K562 (cell line): ENCODE results near the gene XPO4. TPM values are rescaled to one million over a fixed set of nuclear protein-coding genes. Genes with fewer than 3 reads are reported as not detected.
A peak's percentile ranks its signal among the peaks of the same experiment; 100 is the strongest.

ENCODE experiments used
- CCNT2 ChIP-seq: IDR thresholded peaks from 2 replicates; pipeline ENCODE4 v1.6.1; 2011; ENCODE audit warnings: borderline replicate concordance, low read depth, mild to moderate bottlenecking, moderate library complexity, mixed read lengths, low read length; ENCODE audit not compliant: insufficient read length; ENCODE audit errors: extremely low read depth
- CTCF ChIP-seq, 3 experiments: IDR thresholded peaks in 2 of 3; conservative IDR thresholded peaks in 1 of 3; 2 replicates each; pipeline ENCODE4 v1.5.1; 2011 to 2012; ENCODE audit warnings: low read length in 3 of 3, mild to moderate bottlenecking in 3 of 3, control low read depth in 2 of 3, improper control_type of control experiment in 1 of 3, inconsistent platforms in 1 of 3, low read depth in 1 of 3, mixed read lengths in 1 of 3, moderate library complexity in 1 of 3; ENCODE audit not compliant: insufficient read depth in 2 of 3
- ELF1 ChIP-seq: fragments of 200-800 bp; sonication (Bioruptor generic); IDR thresholded peaks from 2 replicates; pipeline ENCODE4 v1.6.1; 2016; ENCODE audit warnings: missing genetic modification characterization, missing compliant biosample characterization
- ELK3 ChIP-seq: fragments of 450-650 bp; formaldehyde crosslinking; IDR thresholded peaks from 2 replicates; pipeline ENCODE4 v1.4.0; 2020; ENCODE audit warnings: mild to moderate bottlenecking
- EP400 ChIP-seq: fragments of 450-650 bp; IDR thresholded peaks from 2 replicates; pipeline ENCODE4 v1.6.1; 2017; ENCODE audit warnings: antibody characterized with exemption, mild to moderate bottlenecking, moderate library complexity
- ESRRA ChIP-seq: fragments of 450-650 bp; IDR thresholded peaks from 2 replicates; pipeline ENCODE4 v1.6.1; 2014; ENCODE audit warnings: low read depth, mild to moderate bottlenecking, moderate library complexity, borderline replicate concordance
- ETV1 ChIP-seq: fragments of 450-650 bp; conservative IDR thresholded peaks from 2 replicates; pipeline ENCODE4 v1.6.1; 2016; ENCODE audit warnings: missing genetic modification characterization, control low read depth, low read depth, missing compliant biosample characterization
- FOXK1 ChIP-seq: sonication (generic); formaldehyde crosslinking; IDR thresholded peaks from 2 replicates; pipeline ENCODE4 v1.8.0; 2022; ENCODE audit warnings: missing genetic modification reagents, mild to moderate bottlenecking, borderline replicate concordance
- FOXO4 ChIP-seq: fragments of 450-650 bp; formaldehyde crosslinking; IDR thresholded peaks from 2 replicates; pipeline ENCODE4 v1.4.0; 2020; ENCODE audit warnings: mild to moderate bottlenecking, moderate library complexity
- HCFC1 ChIP-seq: IDR thresholded peaks from 2 replicates; pipeline ENCODE4 v1.6.1; 2012; ENCODE audit warnings: low read depth, low read length, improper control_type of control experiment
- MECOM ChIP-seq: fragments of 250-450 bp; sonication (Bioruptor Pico); IDR thresholded peaks from 2 replicates; pipeline ENCODE4 v1.8.0; 2022; ENCODE audit warnings: inconsistent platforms
- NRF1 ChIP-seq, 2 experiments: fragments of 450-650 bp; IDR thresholded peaks in 1 of 2; conservative IDR thresholded peaks in 1 of 2; 2 replicates each; pipeline ENCODE4 v1.6.1; 2014; ENCODE audit warnings: mild to moderate bottlenecking in 2 of 2
- PHF8 ChIP-seq: fragments of 200-600 bp; sonication (generic); IDR thresholded peaks from 2 replicates; pipeline ENCODE4 v1.6.1; 2012; ENCODE audit warnings: mixed run types, mild to moderate bottlenecking, inconsistent platforms, low read length, moderate library complexity, borderline replicate concordance
- POLR3G ChIP-seq: IDR thresholded peaks from 2 replicates; pipeline ENCODE4 v1.6.1; 2011; ENCODE audit not compliant: insufficient read length, insufficient replicate concordance; ENCODE audit errors: extremely low read depth
- RB1 ChIP-seq: fragments of 450-650 bp; IDR thresholded peaks from 2 replicates; pipeline ENCODE4 v1.6.1; 2017; ENCODE audit warnings: low read depth, mild to moderate bottlenecking
- RBM22 ChIP-seq: fragments of 200-400 bp; formaldehyde crosslinking; IDR thresholded peaks from 2 replicates; pipeline ENCODE4 v1.6.1; 2018; ENCODE audit warnings: low read length, low read depth; ENCODE audit not compliant: poor library complexity, severe bottlenecking
- STAG1 ChIP-seq: sonication (generic); formaldehyde crosslinking; IDR thresholded peaks from 2 replicates; pipeline ENCODE4 v1.5.0; 2020; ENCODE audit warnings: missing genetic modification reagents, borderline replicate concordance
- TAF1 ChIP-seq: IDR thresholded peaks from 2 replicates; pipeline ENCODE4 v1.6.1; 2011; ENCODE audit warnings: mild to moderate bottlenecking, low read length, moderate library complexity; ENCODE audit not compliant: insufficient read depth, control insufficient read depth, severe bottlenecking; ENCODE audit errors: extremely low read depth
- TEAD1 ChIP-seq, 2 experiments: fragments of 450-650 bp in 1 of 2; sonication (generic) in 1 of 2; formaldehyde crosslinking; IDR thresholded peaks; 2 replicates each; pipeline versions ENCODE4 v1.4.0 to v1.8.0; 2020 to 2022; ENCODE audit warnings: mild to moderate bottlenecking in 2 of 2, missing genetic modification reagents in 1 of 2
- TRIM24 ChIP-seq, 2 experiments: fragments of 450-650 bp; IDR thresholded peaks; 2 replicates each; pipeline ENCODE4 v1.6.1; 2016
- ZFX ChIP-seq: sonication (generic); formaldehyde crosslinking; IDR thresholded peaks from 2 replicates; pipeline ENCODE4 v1.8.0; 2022; ENCODE audit warnings: mild to moderate bottlenecking, missing genetic modification reagents, moderate library complexity
- ZNF3 ChIP-seq: fragments of 250-450 bp; sonication (Bioruptor Pico); IDR thresholded peaks from 2 replicates; pipeline ENCODE4 v1.5.0; 2021; ENCODE audit warnings: mild to moderate bottlenecking, moderate library complexity
- polyA plus RNA-seq, 8 experiments: library from polyadenylated mRNA; depleted of rRNA in 4 of 8; stranded (reverse) in 5 of 8; unstranded in 3 of 8; fragments of >200 nt; fragmentation: Nextera tagmentation in 2 of 8; fragmentation: Illumina TruSeq in 1 of 8; extraction: Ambion mirVana in 2 of 8; extraction: Trizol in 1 of 8; gene quantifications; 2 replicates each; pipeline versions ENCODE4 v1.2.1 to v1.2.3, GENCODE V29; 2011 to 2014; ENCODE audit warnings: inconsistent platforms in 1 of 8, missing spikeins in 1 of 8
- total RNA-seq, 7 experiments: library from RNA; depleted of rRNA in 6 of 7; stranded (reverse); fragments of >200 nt in 6 of 7; fragmentation: Illumina TruSeq in 2 of 7; extraction: Trizol in 2 of 7; gene quantifications; 2 replicates each; pipeline versions ENCODE4 v1.2.1 to v1.2.3, GENCODE V29; 2011 to 2021; ENCODE audit warnings: low replicate concordance in 1 of 7

Gene XPO4
- total and polyA plus RNA-seq, 9 of the 15 experiments (the other 6 are each of a cell fraction or from before 2014, with no cell fraction given) = 5.5 to 25.1 (median 17.5) TPM

DNA sequence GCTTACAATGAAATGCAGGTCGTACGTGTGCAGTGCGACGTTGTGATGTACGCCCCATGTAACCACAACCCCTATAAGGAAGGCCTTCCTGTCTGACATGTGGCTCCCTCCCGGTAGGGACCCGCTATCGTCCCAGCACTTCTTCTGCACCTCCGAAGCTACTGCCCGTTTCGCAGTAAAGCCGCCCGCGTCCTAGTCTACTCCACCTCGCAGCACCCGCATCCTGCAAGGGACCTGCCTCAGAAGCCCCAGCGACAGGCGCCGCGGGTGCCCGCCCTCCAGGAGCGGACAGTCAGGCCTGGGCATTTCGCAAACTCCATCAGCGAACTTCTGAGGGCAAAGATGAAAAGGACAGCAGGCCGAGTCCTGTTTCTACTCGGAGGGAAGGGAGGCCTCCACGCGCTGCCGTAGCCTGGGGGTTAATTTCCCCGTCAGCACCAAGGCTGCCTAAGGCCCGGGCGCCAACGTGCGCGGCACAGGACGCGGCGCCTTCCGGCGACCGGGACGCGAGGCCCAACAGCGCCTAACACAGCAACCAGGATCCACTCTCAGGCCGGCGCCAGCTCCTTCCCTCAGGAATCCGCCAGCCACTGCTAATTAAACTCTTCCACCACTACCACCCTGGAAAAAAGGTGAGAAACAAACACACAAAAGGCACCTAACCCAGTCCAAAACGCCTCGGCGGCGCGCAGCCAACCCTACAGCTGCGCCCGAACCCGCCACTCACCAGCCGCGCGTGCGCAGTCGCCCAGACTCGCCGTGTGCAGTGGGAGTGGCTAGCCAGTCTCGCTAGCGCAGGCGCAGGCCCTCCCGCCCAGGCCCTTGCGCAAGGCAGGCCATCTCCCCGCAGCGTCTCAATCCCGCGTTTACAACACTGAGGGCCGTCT lies 129.1 kb downstream of the XPO4 start, which contains the start of gene EEF1AKMT1 (continued):
- TF ChIP-seq EP400 = peak; percentile 87
- TF ChIP-seq CTCF (IDR thresholded peaks at IDR 0.05 in 2 of 3, conservative IDR thresholded peaks at IDR 0.05 in 1 of 3; ENCODE audit: insufficient read depth in 2 of 3, low read depth in 1 of 3, low read length in 3 of 3) = no peak
- TF ChIP-seq RBM22 = peak; percentile 45
- peak in 1 of 2 experiments; percentile 64; a peak in 2 of 4 replicates for TF ChIP-seq TRIM24 (IDR thresholded peaks at IDR 0.05)
- no peak for TF ChIP-seq POLR3G
- TF ChIP-seq FOXK1 (CRISPR knock-in tag) = 0 out of 2 replicates have a peak, but pooled peaks have one; percentile 39
- peak; percentile 41 for TF ChIP-seq TAF1
- no peak for TF ChIP-seq ELK3 (CRISPR knock-in tag)
- no peak for TF ChIP-seq FOXO4 (CRISPR knock-in tag)
- peak; percentile 26; the same call in 1 of the 2 replicates for TF ChIP-seq ELF1 (tag)
- TF ChIP-seq RB1 = peak; percentile 24; the same call in 1 of the 2 replicates
- TF ChIP-seq ZFX (CRISPR knock-in tag) = peak; percentile 94
- peak; percentile 44; the same call in 1 of the 2 replicates for TF ChIP-seq ETV1 (tag)
- no peak for TF ChIP-seq ZNF3 (CRISPR knock-in tag)
- TF ChIP-seq CCNT2 = peak; percentile 37
- TF ChIP-seq HCFC1 = peak; percentile 24; the same call in 1 of the 2 replicates
- TF ChIP-seq STAG1 (CRISPR knock-in tag) = no peak
- peak in 1 of 2 experiments; percentile 10; a peak in 1 of 4 replicates for TF ChIP-seq TEAD1 (CRISPR knock-in tag; IDR thresholded peaks at IDR 0.05)
- no peak for TF ChIP-seq MECOM (CRISPR knock-in tag)
- TF ChIP-seq PHF8 = peak; percentile 79
- peak; percentile 98 for TF ChIP-seq NRF1 (conservative IDR thresholded peaks at IDR 0.05 in 1 of 2, IDR thresholded peaks at IDR 0.05 in 1 of 2)
- no peak for TF ChIP-seq ESRRA
